ENCODE data around the gene STC2.

The STC2 gene

GRCh38 chr5:173281910-173282309 lies 46.3 kb downstream of the STC2 start:
- H3K4me3 ChIP-seq (ENCODE audit: low read depth, low read length) = no peak overlapping the region
- DNase-seq (ENCODE audit: low read depth) = no peak

- no peak overlapping the region for H3K4me3 ChIP-seq (ENCODE audit: low read depth, low read length)
- no peak for DNase-seq (ENCODE audit: low read depth)
Observed at GRCh38 chr5:173279166-173279565, 49.0 kb downstream of the STC2 start.

GRCh38 chr5:173278641-173279040 lies 49.6 kb downstream of the STC2 start:
- no peak overlapping the region for H3K4me3 ChIP-seq (ENCODE audit: low read depth, low read length)
- DNase-seq (ENCODE audit: low read depth) = no peak

GRCh38 chr5:173278172-173278571 lies 50.0 kb downstream of the STC2 start:
- H3K4me3 ChIP-seq (ENCODE audit: low read depth, low read length) = no peak overlapping the region
- no peak for DNase-seq (ENCODE audit: low read depth)

- no peak overlapping the region for H3K4me3 ChIP-seq (ENCODE audit: low read depth, low read length)
- no peak for DNase-seq (ENCODE audit: low read depth)
Observed at GRCh38 chr5:173274771-173275170, 53.4 kb downstream of the STC2 start.

- no peak overlapping the region for H3K4me3 ChIP-seq (ENCODE audit: low read depth, low read length)
- DNase-seq (ENCODE audit: low read depth) = no peak
Observed at GRCh38 chr5:173271419-173271818, 56.8 kb downstream of the STC2 start.

GRCh38 chr5:173268750-173269432 lies 59.3 kb downstream of the STC2 start:
- no peak overlapping the region for H3K4me3 ChIP-seq (ENCODE audit: low read depth, low read length)
- no peak for DNase-seq (ENCODE audit: low read depth)

GRCh38 chr5:173265433-173265832 lies 62.8 kb downstream of the STC2 start:
- DNase-seq (ENCODE audit: low read depth) = no peak
- H3K4me3 ChIP-seq (ENCODE audit: low read depth, low read length) = no peak overlapping the region
